H9 (cell line): ENCODE data around the gene HAUS7. TPM values are rescaled to one million over a fixed set of nuclear protein-coding genes. Genes with fewer than 3 reads are reported as not detected.
A peak's percentile ranks its signal among the peaks of the same experiment; 100 is the strongest.

Source experiments
- DNase-seq: peaks from one replicate; pipeline ENCODE4 v3.0.0-alpha.2; 2017
- H2AFZ ChIP-seq: one replicate; pipeline ENCODE4 v1.6.1; 2013; ENCODE audit warnings: mild to moderate bottlenecking, low read length, control low read depth, moderate library complexity
- H2AK5ac ChIP-seq: 2 replicates; pipeline ENCODE4 v1.6.1; 2013; ENCODE audit warnings: low read length, control low read depth, mixed read lengths; ENCODE audit not compliant: insufficient read length
- H2BK120ac ChIP-seq: one replicate; pipeline ENCODE4 v1.6.1; 2013; ENCODE audit warnings: low read depth, mild to moderate bottlenecking, low read length, control low read depth, inconsistent platforms; ENCODE audit not compliant: poor library complexity, severe bottlenecking
- H2BK12ac ChIP-seq: 2 replicates; pipeline ENCODE4 v1.6.1; 2013; ENCODE audit warnings: low read length, control low read depth, mixed read lengths, low read depth; ENCODE audit not compliant: insufficient read length
- H2BK15ac ChIP-seq: 2 replicates; pipeline ENCODE4 v1.6.1; 2013; ENCODE audit warnings: low read depth, low read length, control low read depth
- H2BK20ac ChIP-seq: one replicate; pipeline ENCODE4 v1.6.1; 2013; ENCODE audit warnings: low read depth, mild to moderate bottlenecking, low read length, control low read depth, inconsistent platforms; ENCODE audit not compliant: poor library complexity, severe bottlenecking
- H2BK5ac ChIP-seq: 2 replicates; pipeline ENCODE4 v1.6.1; 2013; ENCODE audit warnings: low read length, control low read depth, mixed read lengths; ENCODE audit not compliant: insufficient read length
- H3K14ac ChIP-seq: 2 replicates; pipeline ENCODE4 v1.6.1; 2013; ENCODE audit warnings: low read length, control low read depth; ENCODE audit not compliant: insufficient read depth
- H3K18ac ChIP-seq: 2 replicates; pipeline ENCODE4 v1.6.1; 2013; ENCODE audit warnings: low read depth, mild to moderate bottlenecking, mixed read lengths, low read length, control low read depth; ENCODE audit not compliant: insufficient read length
- H3K23ac ChIP-seq: 2 replicates; pipeline ENCODE4 v1.6.1; 2013; ENCODE audit warnings: low read length, control low read depth, mixed read lengths, low read depth; ENCODE audit not compliant: insufficient read length
- H3K23me2 ChIP-seq: 2 replicates; pipeline ENCODE4 v1.6.1; 2013; ENCODE audit warnings: low read depth, mild to moderate bottlenecking, mixed read lengths, low read length, control low read depth; ENCODE audit not compliant: insufficient read length, poor library complexity, severe bottlenecking
- H3K27ac ChIP-seq: 2 replicates; pipeline ENCODE4 v1.5.1; 2013; ENCODE audit warnings: low read length, control low read depth, mixed read lengths, low read depth; ENCODE audit not compliant: insufficient read length
- H3K27me3 ChIP-seq: 2 replicates; pipeline ENCODE4 v1.6.1; 2013; ENCODE audit warnings: low read length, control low read depth, inconsistent platforms; ENCODE audit not compliant: insufficient read depth
- H3K4ac ChIP-seq: 2 replicates; pipeline ENCODE4 v1.6.1; 2013; ENCODE audit warnings: low read depth, mild to moderate bottlenecking, control low read depth, inconsistent platforms, low read length, moderate library complexity
- H3K4me1 ChIP-seq: 2 replicates; pipeline ENCODE4 v1.6.1; 2013; ENCODE audit warnings: low read length, control low read depth, inconsistent platforms; ENCODE audit not compliant: insufficient read depth
- H3K4me2 ChIP-seq: 2 replicates; pipeline ENCODE4 v1.6.1; 2013; ENCODE audit warnings: low read length, control low read depth, mixed read lengths; ENCODE audit not compliant: insufficient read length, insufficient read depth
- H3K56ac ChIP-seq: 2 replicates; pipeline ENCODE4 v1.6.1; 2013; ENCODE audit warnings: low read depth, mild to moderate bottlenecking, mixed read lengths, low read length, control low read depth; ENCODE audit not compliant: insufficient read length
- H3K79me1 ChIP-seq: 2 replicates; pipeline ENCODE4 v1.6.1; 2013; ENCODE audit warnings: low read depth, mild to moderate bottlenecking, moderate library complexity, low read length, control low read depth, inconsistent platforms; ENCODE audit not compliant: insufficient read depth, poor library complexity, severe bottlenecking
- H3K79me2 ChIP-seq: 2 replicates; pipeline ENCODE4 v1.6.1; 2013; ENCODE audit warnings: low read length, control low read depth, inconsistent platforms; ENCODE audit not compliant: insufficient read depth
- H3K9ac ChIP-seq: 2 replicates; pipeline ENCODE4 v1.6.1; 2013; ENCODE audit warnings: low read length, control low read depth, mixed read lengths; ENCODE audit not compliant: insufficient read length; ENCODE audit errors: extremely low read depth
- H3K9me3 ChIP-seq: one replicate; pipeline ENCODE4 v1.6.1; 2013; ENCODE audit warnings: low read depth, low read length, inconsistent platforms; ENCODE audit not compliant: control insufficient read depth
- H3T11ph ChIP-seq: one replicate; pipeline ENCODE4 v1.6.1; 2013; ENCODE audit warnings: mild to moderate bottlenecking, low read length, control low read depth, inconsistent platforms
- H4K20me1 ChIP-seq: one replicate; pipeline ENCODE4 v1.6.1; 2013; ENCODE audit not compliant: control insufficient read depth, insufficient read length, insufficient read depth
- H4K5ac ChIP-seq: 2 replicates; pipeline ENCODE4 v1.6.1; 2013; ENCODE audit warnings: low read depth, mild to moderate bottlenecking, mixed read lengths, low read length, control low read depth; ENCODE audit not compliant: insufficient read length
- H4K8ac ChIP-seq: replicated peaks from 2 replicates; pipeline ENCODE4 v1.6.1; 2013; ENCODE audit warnings: low read length, control low read depth, mixed read lengths, low read depth; ENCODE audit not compliant: insufficient read length
- H4K91ac ChIP-seq: 2 replicates; pipeline ENCODE4 v1.6.1; 2013; ENCODE audit warnings: low read depth, mild to moderate bottlenecking, moderate library complexity, mixed read lengths, low read length, control low read depth; ENCODE audit not compliant: insufficient read length
- H3K27ac Mint-ChIP-seq, 3 experiments: 2 replicates in 2 of 3; 3 replicates in 1 of 3; pipeline ENCODE4 v1.8.0; 2020 to 2021; ENCODE audit warnings: mixed read lengths in 3 of 3, mild to moderate bottlenecking in 1 of 3, moderate library complexity in 1 of 3
- H3K27me3 Mint-ChIP-seq: 2 replicates; pipeline ENCODE4 v1.8.0; 2021; ENCODE audit warnings: low read depth, mild to moderate bottlenecking, moderate library complexity, mixed read lengths
- H3K36me3 Mint-ChIP-seq, 3 experiments: 2 replicates in 2 of 3; 3 replicates in 1 of 3; pipeline ENCODE4 v1.8.0; 2020 to 2021; ENCODE audit warnings: low read depth in 3 of 3, mixed read lengths in 3 of 3; ENCODE audit not compliant: insufficient read depth in 1 of 3
- H3K4me1 Mint-ChIP-seq, 2 experiments: 2 replicates each; pipeline ENCODE4 v1.8.0; 2020; ENCODE audit warnings: mixed read lengths in 2 of 2
- H3K4me3 Mint-ChIP-seq, 2 experiments: 2 replicates in 1 of 2; 3 replicates in 1 of 2; pipeline ENCODE4 v1.8.0; 2020 to 2021; ENCODE audit warnings: mild to moderate bottlenecking in 2 of 2, mixed read lengths in 2 of 2, moderate library complexity in 1 of 2
- H3K9me3 Mint-ChIP-seq, 2 experiments: 2 replicates in 1 of 2; 3 replicates in 1 of 2; pipeline ENCODE4 v1.8.0; 2020; ENCODE audit warnings: mild to moderate bottlenecking in 2 of 2, mixed read lengths in 2 of 2, moderate library complexity in 1 of 2
- WGBS: extraction: QIAGEN DNeasy Blood & Tissue Kit; methylation state at CpG from one replicate; pipeline ENCODE4 v1.1.7; 2013; ENCODE audit warnings: missing lambda C conversion rate, low lambda C conversion rate, mixed read lengths; ENCODE audit not compliant: insufficient read length; ENCODE audit errors: extremely low coverage; 5-methylcytosine and 5-hydroxymethylcytosine counted together
- long read RNA-seq: library from polyadenylated mRNA; unstranded; transcript quantifications from one replicate; pipeline ENCODE4 v2.0.0, GENCODE V29; 2020
- total RNA-seq: library from RNA; stranded (reverse); gene quantifications from 2 replicates; pipeline ENCODE4 v1.2.1, GENCODE V29; 2021
- TF ChIP-seq, protein P1 (sequence below): fragments of 200-600 bp; sonication (generic); conservative IDR thresholded peaks from 3 replicates; pipeline ENCODE4 v1.8.0; 2021; ENCODE audit warnings: antibody characterized with exemption, mild to moderate bottlenecking

HAUS7 gene
- total RNA-seq, result 43.1 and 45.3 TPM in 2 replicates
- long read RNA-seq, transcript HAUS7-202 (10 exons, 1,363 nt), result major isoform, 247 of 257 reads
- long read RNA-seq, partial matches to known transcripts, result 0 of 257 reads
- long read RNA-seq, other reads (novel, unspliced or antisense), result 10 of 257 reads

DNA sequence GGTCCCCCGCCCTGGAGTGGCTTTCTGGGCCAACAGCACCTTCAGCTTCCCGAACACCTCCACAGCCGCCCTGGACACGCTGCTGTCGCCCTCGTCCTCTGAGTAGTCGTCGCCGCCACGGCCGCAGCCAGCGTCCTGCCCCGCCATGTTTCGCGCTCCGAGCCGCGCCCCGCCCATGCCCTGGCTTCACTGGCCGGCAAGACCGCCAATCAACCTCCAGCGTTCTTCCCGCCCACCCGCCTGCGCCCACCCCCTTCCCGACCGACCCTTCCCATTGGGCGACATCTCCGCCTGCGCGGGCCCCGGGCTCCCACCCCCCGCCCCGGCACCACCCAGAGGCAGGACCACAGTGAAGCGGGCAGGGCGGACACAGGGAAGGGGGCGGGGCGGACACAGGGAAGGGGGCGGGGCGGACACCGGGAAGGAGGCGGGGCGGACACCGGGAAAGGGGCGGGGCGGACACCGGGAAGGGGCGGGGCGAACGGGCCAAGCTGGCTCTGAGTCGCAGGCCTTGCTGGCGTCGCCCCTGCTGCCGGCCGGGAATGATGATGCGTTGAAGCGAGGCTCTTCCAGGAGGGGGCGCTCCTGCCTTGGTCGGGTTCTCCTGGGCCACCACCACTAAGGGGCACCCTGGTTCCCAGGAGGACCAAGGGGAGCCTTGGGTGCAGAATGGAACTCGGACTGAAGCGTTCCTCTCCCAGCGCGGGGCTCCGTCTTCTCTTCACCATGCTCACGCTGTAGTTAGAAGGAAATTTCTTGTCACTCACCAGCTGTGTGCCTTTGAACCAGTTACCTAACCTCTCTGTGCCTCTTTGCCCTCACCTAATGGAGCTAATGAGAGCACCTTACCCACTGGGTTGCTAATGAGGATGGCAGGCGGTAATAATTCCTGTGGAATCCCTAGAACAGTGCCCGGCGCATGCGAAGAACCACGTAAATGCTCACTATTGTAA is at the start of gene HAUS7:
Gene HAUS7 (minus strand): TSS at position 166 of the 953 bp plus-strand sequence. CDS start 19 bp downstream, at position 147.
- H3K9me3 Mint-ChIP-seq, result peaks cover 46 to 79% of the 10 kb centered on the region in 2 experiments
- no CpG with 5 or more reads among the region's 70 CpGs for WGBS
- H2AFZ ChIP-seq, result no peak within 1 kb of the TSS

More for the DNA sequence above, at the start of gene HAUS7:
- Histone ChIP-seq H3T11ph (no peak within 1 kb of the TSS), H3K23ac (no peak within 1 kb of the TSS), H4K20me1 (no peaks in the 10 kb centered on the region), H4K91ac (no peak within 1 kb of the TSS), H3K27me3 (no peaks in the 10 kb centered on the region), H3K23me2 (peaks cover 9% of the 10 kb centered on the region), H2BK15ac (no peak within 1 kb of the TSS), H3K27ac (no peak within 1 kb of the TSS), H4K5ac (no peak within 1 kb of the TSS), H3K79me2 (no peaks in the 10 kb centered on the region; the same call in 1 of the 2 replicates), H3K79me1 (no peaks in the 10 kb centered on the region), H3K9me3 (peaks cover 14% of the 10 kb centered on the region), H2BK12ac (no peak within 1 kb of the TSS), H2AK5ac (no peak within 1 kb of the TSS), H3K4me2 (peak within 1 kb of the TSS; percentile 77), H2BK120ac (no peak within 1 kb of the TSS), H3K4me1 (no peaks in the 10 kb centered on the region; the same call in 1 of the 2 replicates), H3K14ac (no peak within 1 kb of the TSS), H3K18ac (peak within 1 kb of the TSS; percentile 62), H3K9ac (peak within 1 kb of the TSS; percentile 72), H3K56ac (no peak within 1 kb of the TSS), H4K8ac (no peak within 1 kb of the TSS), H3K4ac (no peak within 1 kb of the TSS), H2BK20ac (no peak within 1 kb of the TSS), H2BK5ac (no peak within 1 kb of the TSS)
- Mint-ChIP-seq H3K36me3 (peaks cover 11 to 17% (median 16%) of the 10 kb centered on the region in 3 experiments), H3K4me3 (peak within 1 kb of the TSS; percentile 81 to 87), H3K27me3 (peaks cover 25% of the 10 kb centered on the region), H3K27ac (no peak within 1 kb of the TSS), H3K4me1 (no peaks in the 10 kb centered on the region; a peak in 1 of 4 replicates)
- DNase-seq, result peak; percentile 94
- TF ChIP-seq, protein P1, sequence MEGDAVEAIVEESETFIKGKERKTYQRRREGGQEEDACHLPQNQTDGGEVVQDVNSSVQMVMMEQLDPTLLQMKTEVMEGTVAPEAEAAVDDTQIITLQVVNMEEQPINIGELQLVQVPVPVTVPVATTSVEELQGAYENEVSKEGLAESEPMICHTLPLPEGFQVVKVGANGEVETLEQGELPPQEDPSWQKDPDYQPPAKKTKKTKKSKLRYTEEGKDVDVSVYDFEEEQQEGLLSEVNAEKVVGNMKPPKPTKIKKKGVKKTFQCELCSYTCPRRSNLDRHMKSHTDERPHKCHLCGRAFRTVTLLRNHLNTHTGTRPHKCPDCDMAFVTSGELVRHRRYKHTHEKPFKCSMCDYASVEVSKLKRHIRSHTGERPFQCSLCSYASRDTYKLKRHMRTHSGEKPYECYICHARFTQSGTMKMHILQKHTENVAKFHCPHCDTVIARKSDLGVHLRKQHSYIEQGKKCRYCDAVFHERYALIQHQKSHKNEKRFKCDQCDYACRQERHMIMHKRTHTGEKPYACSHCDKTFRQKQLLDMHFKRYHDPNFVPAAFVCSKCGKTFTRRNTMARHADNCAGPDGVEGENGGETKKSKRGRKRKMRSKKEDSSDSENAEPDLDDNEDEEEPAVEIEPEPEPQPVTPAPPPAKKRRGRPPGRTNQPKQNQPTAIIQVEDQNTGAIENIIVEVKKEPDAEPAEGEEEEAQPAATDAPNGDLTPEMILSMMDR, result peak; percentile 77
